HL-60 (cell line): ENCODE measurements around the gene EXOC6B.

Source experiments
- DNase-seq, 2 experiments: peaks; one replicate each; pipeline ENCODE4 v3.0.0-alpha.2; 2010 to 2020; ENCODE audit warnings: low read depth in 1 of 2, low spot score in 1 of 2
- H3K27ac ChIP-seq: fragments of 250-450 bp; sonication (Bioruptor Pico); replicated peaks from 2 replicates; pipeline ENCODE4 v1.5.1; 2020; ENCODE audit warnings: mild to moderate bottlenecking, moderate library complexity
- H3K27me3 ChIP-seq: fragments of 250-450 bp; sonication (Bioruptor Pico); 2 replicates; pipeline ENCODE4 v1.5.1; 2021; ENCODE audit warnings: mild to moderate bottlenecking, moderate library complexity; ENCODE audit not compliant: insufficient read depth, poor library complexity, severe bottlenecking
- H3K4me3 ChIP-seq: replicated peaks from 2 replicates; pipeline ENCODE4 v1.5.1; 2011; ENCODE audit warnings: mild to moderate bottlenecking, control low read depth, low read length; ENCODE audit not compliant: insufficient read depth
- CTCF ChIP-seq: IDR thresholded peaks from one replicate; pipeline ENCODE4 v1.5.1; 2011; ENCODE audit warnings: low read length, control low read depth, inconsistent platforms; ENCODE audit not compliant: insufficient read depth
- GABPA ChIP-seq: IDR thresholded peaks from 2 replicates; pipeline ENCODE4 v1.6.1; 2012; ENCODE audit warnings: low read depth
- POLR2AphosphoS5 ChIP-seq: IDR thresholded peaks from 2 replicates; pipeline ENCODE4 v1.6.1; 2012; ENCODE audit warnings: low read depth
- SPI1 ChIP-seq: IDR thresholded peaks from 2 replicates; pipeline ENCODE4 v1.6.1; 2012; ENCODE audit warnings: low read depth, mild to moderate bottlenecking, borderline replicate concordance
- TF ChIP-seq, protein P1 (sequence below): IDR thresholded peaks from 2 replicates; pipeline ENCODE4 v1.6.1; 2012; ENCODE audit warnings: low read depth; ENCODE audit not compliant: insufficient replicate concordance

The EXOC6B gene

GRCh38 chr2:72172478-72172877, 653.4 kb downstream of the EXOC6B start:
- no peak overlapping the region for H3K4me3 ChIP-seq
- no peaks in the 10 kb centered on the region for H3K27me3 ChIP-seq
- TF ChIP-seq SPI1 (no peak), POLR2AphosphoS5 (no peak), GABPA (no peak), CTCF (no peak)
- TF ChIP-seq, protein P1, sequence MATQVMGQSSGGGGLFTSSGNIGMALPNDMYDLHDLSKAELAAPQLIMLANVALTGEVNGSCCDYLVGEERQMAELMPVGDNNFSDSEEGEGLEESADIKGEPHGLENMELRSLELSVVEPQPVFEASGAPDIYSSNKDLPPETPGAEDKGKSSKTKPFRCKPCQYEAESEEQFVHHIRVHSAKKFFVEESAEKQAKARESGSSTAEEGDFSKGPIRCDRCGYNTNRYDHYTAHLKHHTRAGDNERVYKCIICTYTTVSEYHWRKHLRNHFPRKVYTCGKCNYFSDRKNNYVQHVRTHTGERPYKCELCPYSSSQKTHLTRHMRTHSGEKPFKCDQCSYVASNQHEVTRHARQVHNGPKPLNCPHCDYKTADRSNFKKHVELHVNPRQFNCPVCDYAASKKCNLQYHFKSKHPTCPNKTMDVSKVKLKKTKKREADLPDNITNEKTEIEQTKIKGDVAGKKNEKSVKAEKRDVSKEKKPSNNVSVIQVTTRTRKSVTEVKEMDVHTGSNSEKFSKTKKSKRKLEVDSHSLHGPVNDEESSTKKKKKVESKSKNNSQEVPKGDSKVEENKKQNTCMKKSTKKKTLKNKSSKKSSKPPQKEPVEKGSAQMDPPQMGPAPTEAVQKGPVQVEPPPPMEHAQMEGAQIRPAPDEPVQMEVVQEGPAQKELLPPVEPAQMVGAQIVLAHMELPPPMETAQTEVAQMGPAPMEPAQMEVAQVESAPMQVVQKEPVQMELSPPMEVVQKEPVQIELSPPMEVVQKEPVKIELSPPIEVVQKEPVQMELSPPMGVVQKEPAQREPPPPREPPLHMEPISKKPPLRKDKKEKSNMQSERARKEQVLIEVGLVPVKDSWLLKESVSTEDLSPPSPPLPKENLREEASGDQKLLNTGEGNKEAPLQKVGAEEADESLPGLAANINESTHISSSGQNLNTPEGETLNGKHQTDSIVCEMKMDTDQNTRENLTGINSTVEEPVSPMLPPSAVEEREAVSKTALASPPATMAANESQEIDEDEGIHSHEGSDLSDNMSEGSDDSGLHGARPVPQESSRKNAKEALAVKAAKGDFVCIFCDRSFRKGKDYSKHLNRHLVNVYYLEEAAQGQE = no peak
- H3K27ac ChIP-seq = no peak overlapping the region
- no peak for DNase-seq

- H3K27ac ChIP-seq = no peak overlapping the region
- TF ChIP-seq POLR2AphosphoS5 (no peak), CTCF (no peak)
- TF ChIP-seq, protein P1 = no peak
- no peak for DNase-seq
- H3K4me3 ChIP-seq = no peak overlapping the region
- no peaks in the 10 kb centered on the region for H3K27me3 ChIP-seq
Observed at GRCh38 chr2:72166279-72166678, 659.6 kb downstream of the EXOC6B start.

DNA sequence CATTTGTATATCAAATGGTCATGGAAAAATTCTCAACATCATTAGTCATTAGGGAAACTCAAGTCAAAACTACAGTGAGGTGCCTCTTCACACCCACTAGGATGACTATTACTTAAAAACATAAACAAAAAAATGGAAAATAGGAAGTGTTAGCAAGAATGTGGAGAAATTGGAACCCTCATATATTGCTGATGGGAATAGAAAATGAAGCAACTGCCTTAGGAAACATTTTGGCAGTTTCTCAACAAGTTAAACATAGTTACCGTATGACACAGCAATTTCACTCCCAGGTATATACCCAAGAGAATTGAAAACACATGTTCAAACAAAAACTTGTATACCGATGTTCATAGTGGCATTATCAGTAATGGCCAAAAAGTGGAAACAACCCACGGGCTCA, 660.0 kb downstream of the EXOC6B start:
- no peak for TF ChIP-seq SPI1
- TF ChIP-seq, protein P1 = no peak
- no peak for TF ChIP-seq GABPA
- TF ChIP-seq CTCF = no peak
- TF ChIP-seq POLR2AphosphoS5 = no peak
- H3K4me3 ChIP-seq = no peak overlapping the region
- no peak overlapping the region for H3K27ac ChIP-seq
- no peak for DNase-seq
- no peaks in the 10 kb centered on the region for H3K27me3 ChIP-seq
